Mucosa of gallbladder (tissue), 1 donor: ENCODE data around the gene INSM1. TPM values are rescaled to one million over a fixed set of nuclear protein-coding genes. Genes with fewer than 3 reads are reported as not detected.

Source experiments
- DNase-seq: peaks from one replicate; pipeline ENCODE4 v3.0.0-alpha.2; 2020; ENCODE audit warnings: low spot score
- total RNA-seq: library from RNA; stranded (reverse); gene quantifications from one replicate; pipeline ENCODE4 v1.2.1, GENCODE V29; 2021
- donor health status: DM: no; HTN: no; CAD: no.

The INSM1 gene
- total RNA-seq, 1 donor from 2014 or later, result not detected

DNA sequence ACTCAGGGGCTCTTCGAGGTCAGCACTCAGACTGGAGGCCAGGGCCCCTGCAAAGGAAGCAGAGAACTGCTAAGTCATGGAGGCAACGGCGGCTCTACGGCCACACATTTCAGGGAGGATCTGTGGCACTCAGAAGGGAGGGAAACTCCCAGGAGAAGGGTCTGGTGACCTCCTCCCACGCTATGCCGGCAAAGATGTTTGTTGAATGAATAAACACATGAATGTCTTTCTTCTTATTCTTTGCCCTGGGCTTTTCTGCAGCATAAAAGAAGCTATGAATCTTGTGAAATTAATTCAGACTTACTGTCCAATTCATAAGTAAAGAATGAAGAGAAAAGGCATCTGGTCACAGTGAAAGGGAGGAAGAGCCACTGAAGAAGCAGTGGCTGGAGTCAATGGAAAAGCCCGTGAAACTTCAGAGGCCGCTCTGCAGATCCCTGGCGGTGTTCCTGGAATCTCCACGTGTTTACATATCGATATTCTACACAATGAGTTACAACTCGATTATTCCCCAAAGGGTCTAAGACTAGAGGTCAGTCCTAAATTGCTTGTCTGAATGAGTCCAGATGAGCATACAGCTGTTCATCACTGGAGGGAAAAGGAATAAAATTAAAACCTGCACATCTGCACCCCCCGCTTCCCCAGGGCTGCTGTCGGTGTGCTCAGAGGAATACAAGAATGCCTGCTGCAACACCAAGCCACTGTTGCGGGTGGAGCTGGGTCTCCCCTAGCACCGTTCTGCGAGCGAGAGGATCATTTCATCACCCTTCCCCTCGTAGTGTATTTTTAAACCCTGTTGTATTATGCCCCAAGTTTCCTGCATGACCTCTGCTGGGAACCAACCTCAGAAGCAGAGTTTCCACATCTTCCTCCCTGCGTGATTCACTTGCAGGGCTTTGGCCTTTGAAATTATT lies 25.6 kb downstream of the INSM1 start:
- DNase-seq, result no peak

DNA sequence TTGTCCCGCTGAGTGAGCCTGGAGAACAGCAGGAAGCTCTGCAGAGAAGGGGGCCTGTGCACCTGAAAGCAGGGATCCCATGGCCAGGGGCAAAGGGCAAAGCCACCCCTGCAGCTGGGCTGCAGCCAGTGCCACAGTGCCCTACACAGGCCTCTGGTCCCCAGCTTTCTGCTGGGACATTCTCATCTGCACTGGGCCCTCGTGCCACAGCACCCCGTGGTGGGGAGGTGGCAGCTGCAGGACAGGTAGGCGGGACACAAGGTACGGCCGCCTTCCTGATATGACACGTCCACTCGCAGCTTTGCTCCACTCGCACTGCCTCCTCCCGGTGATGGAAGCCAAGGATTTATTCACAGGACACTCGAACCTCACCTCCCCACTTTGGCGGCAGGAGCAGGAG lies 27.2 kb downstream of the INSM1 start:
- DNase-seq, result no peak

DNA sequence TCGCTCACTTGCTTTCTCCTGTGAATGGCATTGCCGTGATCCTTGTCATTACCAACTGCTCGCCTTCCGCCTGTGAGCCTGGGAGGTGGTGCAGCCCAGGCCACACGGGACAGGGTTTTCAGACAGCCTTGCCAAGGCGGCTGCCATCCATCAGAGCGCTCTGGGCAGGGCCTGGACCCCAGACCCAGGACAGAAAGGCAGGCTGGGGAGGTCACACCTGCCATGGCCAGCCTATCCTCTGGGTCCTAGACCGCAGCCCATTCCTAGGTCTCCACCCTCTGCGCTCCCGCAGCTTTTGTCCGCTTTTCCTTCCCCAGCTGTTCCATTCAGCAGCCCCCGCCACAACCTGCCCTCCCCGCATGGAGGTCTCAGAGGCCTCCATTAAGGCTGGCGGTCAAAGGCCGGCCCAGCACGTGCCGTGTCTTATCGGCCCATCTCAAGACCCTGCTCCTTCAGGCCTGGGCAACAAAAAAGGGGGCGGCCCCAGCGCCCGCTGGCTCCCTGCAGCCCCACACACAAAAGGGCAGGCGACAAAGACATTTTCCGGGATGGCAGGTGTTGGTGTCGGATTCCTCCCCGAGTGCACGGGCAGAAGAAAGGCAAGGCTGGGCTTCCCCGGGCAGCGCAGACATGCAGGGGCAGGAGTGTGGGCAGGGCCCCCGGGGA lies 28.1 kb downstream of the INSM1 start:
- DNase-seq, result no peak

DNA sequence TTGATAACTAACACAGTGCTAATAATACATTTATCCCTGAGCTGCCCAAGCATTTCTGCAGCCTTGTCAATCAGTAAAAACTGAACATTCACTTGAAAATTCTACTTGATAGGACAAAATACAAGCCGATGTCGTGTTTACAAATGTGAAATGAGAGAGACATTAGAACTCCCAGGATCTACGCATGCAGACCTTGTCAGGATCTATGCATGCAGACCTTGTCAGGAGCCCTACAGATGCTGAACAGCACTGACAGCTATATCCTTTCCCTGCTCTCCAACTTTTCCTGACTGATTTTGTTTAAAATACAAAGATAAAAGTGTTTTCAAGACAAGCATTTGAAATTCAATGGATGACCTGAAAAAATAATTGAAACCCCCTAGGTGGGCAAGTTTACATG lies 28.9 kb downstream of the INSM1 start:
- no peak for DNase-seq

DNA sequence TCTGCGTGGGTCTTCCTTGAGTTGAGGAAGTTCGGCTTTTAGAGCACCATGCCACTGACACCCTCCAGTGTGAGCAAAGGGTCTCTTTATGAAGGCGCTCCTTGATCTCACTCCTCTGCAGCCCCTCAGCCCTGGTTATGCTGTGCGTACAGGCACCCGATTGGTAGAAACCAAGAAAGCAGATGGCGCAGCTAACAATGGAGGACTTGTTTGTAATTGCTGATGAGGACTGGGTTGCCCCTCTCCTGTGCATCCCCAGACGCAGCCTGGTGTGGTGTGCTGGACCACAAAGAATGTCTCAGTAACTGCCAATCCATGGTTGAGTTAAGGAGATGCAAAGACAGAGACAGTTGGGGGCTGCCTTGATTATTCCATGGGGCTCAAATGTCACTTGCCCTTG lies 30.2 kb downstream of the INSM1 start:
- no peak for DNase-seq

DNA sequence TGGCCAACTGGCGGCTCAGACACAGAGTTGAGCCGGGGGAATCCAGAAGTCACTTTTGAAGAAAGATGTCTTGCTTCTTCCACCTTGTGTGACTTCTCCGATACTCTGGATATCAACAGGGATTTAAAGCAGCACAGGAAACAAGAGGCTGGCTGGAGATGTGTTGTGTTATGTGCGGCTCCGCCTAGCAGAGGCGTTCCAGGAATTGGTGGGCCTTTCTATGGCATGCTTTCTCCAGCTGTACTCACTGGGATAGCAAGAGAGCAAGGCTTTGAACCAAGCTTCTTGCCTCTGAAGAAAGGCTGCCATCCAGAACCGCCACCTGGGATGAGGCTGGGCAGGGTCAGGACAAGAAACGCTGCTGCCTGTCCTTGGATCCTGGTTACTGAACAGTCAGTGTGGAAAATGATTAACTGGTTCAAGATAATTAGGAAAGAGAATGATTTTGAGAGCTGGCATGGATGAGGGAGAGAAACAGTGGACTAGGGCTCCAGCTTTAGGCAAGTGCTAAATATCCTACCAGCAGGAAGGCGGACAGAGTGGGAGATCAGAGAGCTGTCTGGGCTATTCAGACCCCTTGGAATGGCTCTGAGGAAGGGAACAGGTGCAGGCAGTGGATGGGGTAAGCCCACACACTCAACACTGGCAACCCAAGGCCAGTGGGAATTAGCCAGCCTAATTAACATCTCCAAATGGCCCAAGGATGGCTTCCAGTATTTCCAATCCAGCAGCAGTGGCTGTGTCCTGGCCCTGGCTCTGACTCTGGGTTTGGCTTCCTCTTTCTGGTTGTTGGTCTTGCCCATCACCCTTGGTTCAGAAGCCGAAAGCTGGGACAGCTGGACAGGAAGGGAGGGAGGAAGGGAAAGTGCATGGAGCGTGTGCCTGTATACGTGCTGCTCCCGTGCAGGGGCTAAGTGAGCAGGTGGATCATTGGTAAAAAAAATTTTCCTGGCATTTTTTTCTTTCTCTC lies 31.9 kb downstream of the INSM1 start:
- peak; percentile 26 for DNase-seq

DNA sequence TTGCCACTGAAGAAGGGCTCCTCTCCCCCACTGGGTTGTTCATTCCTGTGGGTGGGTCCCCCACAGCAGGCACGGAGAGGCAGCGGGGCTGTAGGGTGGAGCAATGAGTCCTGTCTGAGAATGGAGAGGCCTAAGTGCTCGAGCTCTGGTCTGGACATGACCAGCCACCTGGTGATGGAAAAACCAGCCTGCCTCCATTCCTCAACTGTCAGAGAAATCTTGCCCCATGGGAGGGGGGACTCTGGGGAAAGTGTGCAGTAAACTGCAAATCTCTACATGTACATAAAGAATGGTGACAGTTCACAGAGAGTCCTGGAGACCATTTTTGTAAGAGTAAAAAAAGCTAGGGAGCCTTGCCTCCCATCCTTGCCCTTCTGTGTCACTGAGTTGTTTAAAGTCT lies 34.1 kb downstream of the INSM1 start:
- no peak for DNase-seq

DNA sequence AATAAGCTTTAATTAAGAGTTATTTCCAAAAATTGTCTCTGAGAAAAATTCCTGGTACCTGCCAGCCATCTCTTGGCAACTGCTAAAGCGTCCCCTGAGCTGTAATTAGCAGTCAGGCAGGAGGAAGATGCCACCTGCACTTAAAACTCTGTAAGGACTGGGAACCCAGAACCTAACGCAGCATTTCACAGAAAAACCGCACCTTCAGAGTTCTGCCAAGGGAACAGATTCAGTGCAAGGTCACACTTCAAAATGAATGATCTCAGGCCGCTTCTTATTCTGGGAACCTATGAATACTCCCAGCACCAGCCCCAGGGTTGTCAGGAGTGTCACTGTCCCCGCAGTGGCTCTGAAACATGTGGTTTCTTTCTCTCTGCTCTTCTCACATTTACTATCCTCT lies 36.7 kb downstream of the INSM1 start:
- DNase-seq, result no peak

DNA sequence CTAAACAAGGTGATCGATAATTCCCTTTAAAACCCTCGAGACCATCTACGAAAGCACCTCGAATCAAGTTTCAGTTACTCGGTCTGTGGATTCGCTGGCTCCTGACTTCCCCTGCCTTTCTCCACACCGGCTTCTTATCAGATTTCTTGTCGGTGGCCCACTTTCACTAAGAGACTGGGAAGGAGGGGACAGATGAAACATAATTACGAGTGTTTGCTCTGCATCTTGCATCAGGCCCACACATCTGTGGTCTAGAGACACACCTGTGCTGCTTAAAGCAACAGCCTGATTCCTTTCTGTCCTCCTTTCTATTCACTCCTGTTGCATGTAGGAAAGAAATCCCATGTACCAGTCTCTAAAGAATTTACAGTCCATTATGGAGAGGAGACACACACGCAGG lies 37.7 kb downstream of the INSM1 start:
- DNase-seq, result no peak

DNA sequence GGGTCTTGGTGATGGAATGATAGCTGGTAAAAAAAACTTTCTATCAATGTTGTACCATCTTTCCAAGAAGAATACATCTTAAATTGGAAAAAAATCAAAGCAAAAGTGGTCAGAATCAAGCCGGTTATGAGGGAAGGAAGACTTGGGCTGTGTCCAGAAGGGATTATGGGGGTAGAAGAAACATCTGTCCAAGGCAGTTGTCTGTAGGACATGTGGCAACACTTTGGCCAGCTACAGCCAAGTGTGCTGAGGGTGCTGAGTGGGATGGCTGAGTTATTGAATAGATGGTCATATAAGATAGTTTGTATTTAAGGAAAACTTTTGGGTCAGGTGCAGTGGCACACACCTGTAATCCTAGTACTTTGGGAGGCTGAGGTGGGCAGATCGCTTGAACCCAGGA lies 38.4 kb downstream of the INSM1 start:
- DNase-seq, result no peak

DNA sequence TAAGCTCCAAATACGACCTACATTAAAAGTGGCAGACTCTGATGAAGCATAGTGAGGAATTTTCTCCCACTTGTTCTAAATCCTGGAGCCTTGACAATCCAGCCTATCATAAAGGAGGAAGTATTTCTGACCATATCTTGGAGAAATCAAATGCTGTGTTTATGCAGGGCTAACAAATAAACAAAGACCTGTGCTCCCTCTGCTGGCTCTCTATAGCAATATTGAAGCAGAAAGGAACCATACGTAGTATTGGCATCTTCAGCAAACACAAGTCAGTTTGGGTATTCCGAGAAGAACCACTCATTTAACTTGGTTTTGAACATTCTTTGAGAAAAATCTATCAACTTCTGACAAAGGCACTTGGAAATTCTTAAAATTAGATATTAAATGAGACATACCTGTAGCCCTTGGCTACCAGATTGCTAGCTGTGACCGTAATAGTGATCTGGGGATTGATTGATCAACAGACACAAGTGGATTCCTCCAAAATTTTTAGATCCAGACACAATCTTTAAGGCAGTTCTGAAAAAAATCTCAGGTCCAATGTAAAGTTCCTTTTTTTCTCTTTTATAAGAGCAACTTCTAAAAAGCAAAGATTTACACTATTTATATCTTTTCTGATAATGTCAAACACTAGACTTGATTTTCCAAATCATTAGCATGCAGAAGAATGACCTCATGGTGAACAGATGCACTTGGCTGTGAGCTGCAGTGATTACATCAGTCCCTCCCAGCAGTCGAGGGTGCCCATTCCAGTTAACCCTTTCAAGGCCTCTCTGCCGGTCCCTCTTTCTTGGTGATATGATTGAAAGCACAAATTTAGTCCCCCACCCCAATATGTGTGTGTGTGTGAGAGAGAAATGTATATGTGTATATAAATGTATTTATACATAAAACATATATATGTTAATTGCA lies 40.2 kb downstream of the INSM1 start:
- DNase-seq, result no peak

DNA sequence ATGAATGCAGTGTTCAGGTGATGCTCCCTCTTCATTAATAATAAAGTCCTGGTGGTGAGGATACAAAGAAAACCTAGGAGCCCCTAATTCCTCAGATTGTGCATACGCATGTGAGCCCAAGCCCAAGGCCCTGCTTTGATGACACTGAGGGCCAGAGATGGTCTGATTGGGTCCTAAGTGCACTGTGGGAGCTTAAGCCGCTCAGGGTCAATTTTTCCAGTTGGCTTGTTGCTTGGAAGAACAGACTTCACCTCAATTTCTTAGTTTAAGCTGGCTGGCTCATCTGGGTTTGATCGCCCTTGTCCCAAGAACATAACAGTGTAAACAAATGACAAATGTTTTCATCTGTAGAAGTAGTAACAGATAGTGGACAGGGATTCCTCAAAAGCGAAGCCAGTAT lies 41.4 kb downstream of the INSM1 start:
- DNase-seq, result no peak

DNA sequence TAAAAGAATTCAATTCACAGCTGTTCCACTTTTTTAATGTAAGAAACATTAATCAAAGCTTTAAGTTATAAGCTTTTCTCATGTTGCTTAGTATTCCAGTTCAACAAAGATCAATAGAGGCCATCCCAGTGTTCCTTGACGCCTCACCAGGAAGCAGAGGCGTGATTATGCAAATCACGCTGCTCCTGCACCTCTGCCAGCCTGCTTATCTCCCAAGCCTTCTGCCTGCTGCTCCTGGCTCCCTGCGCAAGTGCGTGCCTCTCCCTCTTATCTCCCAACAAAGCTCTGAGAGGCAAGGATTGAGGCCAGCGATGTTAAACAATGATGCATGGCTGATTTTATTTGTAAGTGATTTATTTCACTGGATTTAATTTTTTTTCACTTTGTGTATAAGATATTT lies 42.8 kb downstream of the INSM1 start:
- peak; percentile 81 for DNase-seq

DNA sequence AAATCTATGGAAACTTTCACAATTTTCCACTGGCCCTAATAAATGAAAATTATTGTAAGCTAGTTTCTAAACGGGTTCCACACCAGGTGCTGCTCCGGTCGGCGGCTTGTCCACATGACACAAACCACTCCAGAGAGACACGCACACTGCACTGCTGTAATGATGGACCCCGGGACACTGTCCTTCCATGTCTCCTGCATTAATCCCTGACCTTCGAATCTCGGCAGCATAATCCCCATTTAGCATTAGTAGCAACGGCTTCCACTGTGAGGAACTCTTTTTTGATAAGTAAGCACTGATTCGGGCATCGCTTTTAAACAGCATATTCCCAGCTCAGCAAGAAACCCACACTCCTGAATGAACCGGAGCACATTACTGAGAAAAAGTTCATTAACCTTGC lies 43.5 kb downstream of the INSM1 start:
- no peak for DNase-seq

DNA sequence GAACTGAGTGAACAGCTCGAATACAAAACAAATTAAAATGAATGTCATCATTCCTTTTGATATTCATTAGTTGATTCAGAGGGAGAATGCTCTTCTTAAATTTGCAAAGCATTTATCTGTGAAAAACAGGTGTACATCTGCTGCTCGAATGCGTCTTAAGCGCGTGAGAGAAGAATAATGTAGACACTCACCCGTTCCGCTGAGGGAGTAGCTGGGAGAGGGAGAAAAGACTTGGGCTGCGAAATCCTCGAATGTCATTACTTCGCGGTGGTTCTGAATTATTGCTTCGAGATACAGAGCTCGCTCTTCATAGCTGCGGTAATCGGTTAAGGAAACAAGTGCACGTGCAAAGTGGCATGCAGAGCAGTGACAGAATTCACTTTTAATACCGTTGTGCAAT lies 43.9 kb downstream of the INSM1 start:
- DNase-seq, result no peak

DNA sequence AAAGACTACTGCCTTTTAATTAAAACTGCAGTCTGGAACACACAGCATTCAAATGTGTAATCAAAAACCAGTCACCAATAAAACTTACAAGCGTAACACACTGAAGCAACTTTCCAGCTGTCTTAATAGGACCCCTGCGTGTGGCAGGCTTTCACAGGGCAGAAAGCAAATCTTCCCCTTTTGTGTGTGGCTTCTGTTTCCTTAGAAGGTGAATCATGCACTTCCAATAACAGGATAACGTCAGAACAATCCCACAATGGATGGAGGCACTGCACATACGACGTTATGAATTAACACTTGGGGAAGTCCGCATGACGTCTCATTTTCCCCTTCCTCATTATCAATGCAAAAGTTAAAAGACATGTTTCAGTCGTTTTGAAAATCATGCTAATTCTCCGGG lies 44.8 kb downstream of the INSM1 start:
- no peak for DNase-seq

DNA sequence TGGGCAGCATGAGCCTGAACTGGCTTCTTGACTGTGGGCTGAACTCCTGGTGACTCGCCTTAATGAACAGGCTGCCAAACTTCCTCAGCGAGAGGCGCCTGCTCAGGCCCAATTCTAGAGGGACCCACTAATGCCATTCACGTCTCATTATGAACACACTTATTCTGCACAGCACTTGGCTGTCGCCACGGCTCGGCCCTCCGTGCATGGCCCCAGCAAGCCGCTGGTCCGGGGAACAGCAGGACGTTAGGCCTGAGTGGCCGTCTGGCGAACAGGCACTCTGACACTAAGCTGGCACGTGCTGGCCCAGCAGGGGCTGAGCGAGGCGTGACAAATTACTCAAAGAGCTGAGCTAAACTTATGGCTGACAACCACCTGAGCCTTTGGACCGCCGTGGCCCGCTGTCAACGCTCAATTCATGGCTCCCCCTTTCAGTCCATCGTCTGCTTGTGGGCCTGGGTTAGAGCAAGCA lies 45.9 kb downstream of the INSM1 start:
- no peak for DNase-seq

DNA sequence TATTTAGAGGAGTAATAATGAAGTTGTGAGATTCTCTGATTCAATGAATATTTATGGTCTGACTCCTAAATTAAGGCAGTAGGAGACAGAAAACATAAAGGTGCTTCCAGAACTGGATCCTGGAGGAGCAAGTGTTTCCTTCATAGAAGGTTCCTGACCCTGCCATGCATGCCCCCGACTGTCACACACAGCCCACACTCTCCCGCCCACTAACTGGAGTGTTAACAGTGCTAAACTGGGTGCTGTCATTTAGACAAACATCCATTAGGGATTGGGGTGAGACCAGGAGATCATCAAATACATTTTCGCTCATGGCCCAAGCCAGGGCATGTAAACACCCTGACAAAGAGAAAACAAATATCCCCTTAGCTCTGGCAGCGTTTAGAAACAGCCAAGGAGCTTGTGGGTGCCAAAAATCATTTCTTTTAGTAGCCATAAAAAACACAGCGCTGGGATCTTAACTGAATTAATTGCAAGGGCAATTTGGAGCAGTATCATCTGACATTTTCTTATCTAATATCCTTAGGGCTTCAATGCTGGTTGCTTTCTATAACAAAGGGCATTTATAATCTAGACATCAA lies 46.8 kb downstream of the INSM1 start:
- no peak for DNase-seq

DNA sequence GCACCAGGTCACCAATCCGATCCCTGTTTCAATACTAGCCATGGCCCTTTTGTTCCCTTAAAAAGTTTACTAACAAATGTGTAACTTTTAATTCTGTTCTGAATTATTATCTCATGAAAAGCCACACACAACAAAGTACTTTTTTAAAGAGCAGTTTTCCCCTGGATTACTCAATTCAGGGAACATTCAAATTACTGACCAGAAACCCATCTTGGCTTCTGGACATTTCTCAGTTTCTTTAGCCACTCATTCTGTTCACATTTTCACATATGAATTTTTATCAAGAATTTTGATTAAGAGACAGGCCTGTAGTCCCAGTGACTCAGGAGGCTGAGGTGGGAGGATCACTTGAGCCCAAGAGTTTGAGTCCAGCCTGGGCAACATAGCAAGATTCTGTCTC lies 47.4 kb downstream of the INSM1 start:
- DNase-seq, result no peak

DNA sequence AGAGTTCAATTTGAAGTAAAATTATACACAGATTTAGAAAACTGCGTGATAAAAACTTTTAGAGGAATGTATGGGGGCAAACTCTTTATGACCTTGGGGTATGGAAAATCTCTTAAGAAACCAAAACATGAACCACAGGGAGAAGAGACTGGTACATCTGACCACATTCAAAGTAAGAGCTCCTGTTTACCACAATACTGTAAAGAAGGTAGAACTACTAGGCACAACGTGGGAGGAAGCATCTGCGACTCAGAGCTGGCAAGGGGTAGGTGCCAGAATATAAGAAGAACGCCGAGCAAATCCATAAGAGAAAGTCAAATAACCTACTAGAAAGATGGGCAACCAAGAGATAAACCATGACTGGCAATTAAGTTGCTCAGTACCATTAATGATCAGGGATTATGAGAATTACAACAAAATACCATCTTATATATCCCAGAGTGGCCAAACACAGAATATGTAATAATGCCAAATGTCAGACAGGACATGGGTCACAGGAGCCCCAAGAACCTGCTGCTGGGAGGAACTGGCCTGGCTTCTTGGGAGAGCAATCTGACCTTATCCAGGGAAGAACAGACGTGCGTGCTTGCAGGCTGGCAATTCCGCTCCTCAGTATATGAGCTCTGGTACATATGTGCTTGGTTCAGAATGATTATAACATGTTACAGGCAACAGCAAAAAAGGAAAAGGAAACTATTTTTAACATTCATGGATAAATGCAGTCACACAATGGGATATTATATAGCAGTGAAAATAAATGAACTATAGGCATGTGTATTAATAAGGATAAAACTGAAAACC lies 50.2 kb downstream of the INSM1 start:
- DNase-seq, result no peak
